Immature natural killer cell (primary cell): Measurements from ENCODE around the gene ORMDL2. TPM values are rescaled to one million over a fixed set of nuclear protein-coding genes. Genes with fewer than 3 reads are reported as not detected.

Source experiments
- DNase-seq, 3 donors: peaks; one replicate each; pipeline ENCODE4 v3.0.0; 2022; ENCODE audit warnings: mixed read lengths in 1 of 3
- H3K27ac Mint-ChIP-seq, 6 donors: one replicate each; pipeline ENCODE4 v1.8.0; 2020; ENCODE audit warnings: mixed read lengths in 6 of 6, mild to moderate bottlenecking in 5 of 6, inconsistent platforms in 4 of 6, moderate library complexity in 3 of 6
- H3K27me3 Mint-ChIP-seq, 3 donors: one replicate each; pipeline ENCODE4 v1.8.0; 2020 to 2021; ENCODE audit warnings: low read depth in 3 of 3, mild to moderate bottlenecking in 3 of 3, mixed read lengths in 3 of 3, moderate library complexity in 3 of 3, inconsistent platforms in 1 of 3
- H3K36me3 Mint-ChIP-seq, 3 donors: one replicate each; pipeline ENCODE4 v1.8.0; 2020; ENCODE audit warnings: mixed read lengths in 3 of 3, inconsistent platforms in 2 of 3, mild to moderate bottlenecking in 2 of 3
- H3K4me1 Mint-ChIP-seq, 2 donors: one replicate each; pipeline ENCODE4 v1.8.0; 2020; ENCODE audit warnings: inconsistent platforms in 2 of 2, mild to moderate bottlenecking in 2 of 2, mixed read lengths in 2 of 2, moderate library complexity in 1 of 2
- H3K4me3 Mint-ChIP-seq, 5 donors: one replicate each; pipeline ENCODE4 v1.8.0; 2020; ENCODE audit warnings: mild to moderate bottlenecking in 5 of 5, mixed read lengths in 5 of 5, inconsistent platforms in 3 of 5, moderate library complexity in 3 of 5
- H3K9me3 Mint-ChIP-seq, 6 donors: one replicate each; pipeline ENCODE4 v1.8.0; 2020; ENCODE audit warnings: mild to moderate bottlenecking in 6 of 6, mixed read lengths in 6 of 6, inconsistent platforms in 4 of 6, moderate library complexity in 3 of 6
- polyA plus RNA-seq, 3 donors: library from polyadenylated mRNA; unstranded; fragments of 300-500 nt; fragmentation: Illumina TruSeq; gene quantifications; one replicate each; pipeline ENCODE4 v1.2.3, GENCODE V29; 2021

The ORMDL2 gene, protein sequence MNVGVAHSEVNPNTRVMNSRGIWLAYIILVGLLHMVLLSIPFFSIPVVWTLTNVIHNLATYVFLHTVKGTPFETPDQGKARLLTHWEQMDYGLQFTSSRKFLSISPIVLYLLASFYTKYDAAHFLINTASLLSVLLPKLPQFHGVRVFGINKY
- polyA plus RNA-seq: 100 to 1,000 TPM; 104 to 163 (median 147) TPM

DNA sequence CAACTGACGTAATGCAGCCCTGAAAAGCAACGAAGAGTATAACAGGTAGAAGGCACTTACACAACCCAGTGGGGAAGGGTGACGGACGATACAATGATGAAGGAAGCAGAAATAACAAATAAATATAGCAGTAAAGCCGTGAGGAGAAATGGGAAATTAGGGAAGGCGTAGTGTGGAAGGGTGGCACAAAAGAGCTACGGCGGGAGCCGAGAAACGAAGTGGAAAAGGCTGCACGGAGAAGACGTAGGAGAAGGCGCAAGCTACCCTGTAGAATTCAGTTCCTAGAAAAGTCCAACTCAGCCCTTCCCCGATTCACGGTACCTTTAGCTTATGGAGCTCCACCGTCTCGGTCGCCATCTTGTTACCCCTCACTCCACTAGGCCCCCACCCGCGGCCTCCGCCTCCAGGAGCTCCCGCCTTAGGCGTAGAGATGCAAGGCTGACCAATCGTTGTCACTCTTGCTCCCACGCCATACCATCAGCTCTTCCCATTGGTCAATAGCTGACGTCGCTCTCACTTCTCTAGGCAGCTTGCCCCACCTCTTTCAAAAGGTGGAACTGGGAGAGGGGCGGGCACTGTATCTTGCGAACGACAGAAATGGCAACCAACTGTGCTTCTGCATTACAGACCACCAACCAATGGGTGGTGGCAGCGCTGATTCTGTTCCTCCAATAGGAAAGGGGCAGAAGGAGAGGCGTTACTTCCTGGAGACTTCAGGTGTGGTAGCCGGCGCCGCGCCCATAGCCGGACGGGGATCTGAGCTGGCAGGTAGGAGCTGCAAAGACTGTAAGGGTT lies at the start of gene ORMDL2, which contains the start of gene SARNP:
TSS of gene ORMDL2 (plus strand) at position 697 of the 795 bp plus-strand sequence. CDS start 959 bp downstream, outside the sequence.
TSS of gene SARNP (minus strand) at position 380 of the 795 bp plus-strand sequence. CDS start at position 357, 23 bp downstream.
- Mint-ChIP-seq H3K36me3 (peaks cover 7 to 13% (median 8%) of the 10 kb centered on the region in 3 donors), H3K4me3 (no peak within 1 kb of the TSS), H3K27ac (no peak within 1 kb of the TSS), H3K4me1 (peaks cover 21 to 22% of the 10 kb centered on the region in 2 donors), H3K9me3 (no peaks in the 10 kb centered on the region), H3K27me3 (no peaks in the 10 kb centered on the region)
- peak; percentile 97 to 98 (median 98) for DNase-seq

DNA sequence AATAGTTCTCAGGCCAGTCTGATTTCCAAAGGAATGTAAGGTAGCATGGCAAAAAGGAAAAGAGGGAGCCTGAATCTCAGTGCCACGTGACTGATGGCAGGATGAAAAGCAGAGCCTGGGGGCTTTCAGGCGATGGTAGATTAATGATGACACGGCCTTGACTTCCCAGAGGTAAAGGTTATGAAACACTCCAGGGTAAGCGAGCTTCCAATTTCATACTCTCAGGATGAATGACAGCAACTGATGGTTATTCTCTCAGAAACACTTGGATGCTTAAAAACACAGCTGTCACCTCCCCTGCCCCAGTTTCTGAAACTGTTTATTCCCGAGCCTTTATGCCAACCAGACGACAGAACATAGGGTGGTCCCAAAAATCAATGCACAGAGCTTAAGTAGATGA lies 46.1 kb upstream of the ORMDL2 start:
- Mint-ChIP-seq H3K27me3 (peaks cover 0 to 1% (median 0%) of the 10 kb centered on the region in 3 donors), H3K4me3 (no peak overlapping the region), H3K4me1 (peaks cover 16 to 26% of the 10 kb centered on the region in 2 donors), H3K36me3 (peaks cover 4 to 21% (median 21%) of the 10 kb centered on the region in 3 donors), H3K27ac (peak overlapping the region; percentile 7 to 82 (median 54)), H3K9me3 (no peaks in the 10 kb centered on the region)
- DNase-seq: no peak

DNA sequence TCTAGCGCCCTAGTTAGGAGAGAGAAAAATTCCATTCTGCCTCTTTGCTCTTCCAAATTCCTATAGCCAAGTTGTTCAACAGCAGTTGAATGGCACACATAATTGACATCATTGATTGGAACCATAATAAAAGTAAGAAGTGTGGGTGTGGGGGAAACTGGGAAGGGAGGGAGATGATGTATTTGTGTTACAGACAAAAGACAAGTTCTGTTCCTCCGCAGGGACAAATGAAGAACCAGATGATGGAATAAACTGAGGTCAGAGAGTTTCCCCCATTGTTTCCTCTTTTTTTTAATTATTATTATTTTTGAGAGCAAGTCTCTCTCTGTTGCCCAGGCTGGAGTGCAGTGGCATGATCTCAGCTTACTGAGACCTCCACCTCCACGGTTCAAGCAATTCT lies 40.0 kb upstream of the ORMDL2 start:
- Mint-ChIP-seq H3K4me1 (peaks cover 6 to 20% of the 10 kb centered on the region in 2 donors), H3K4me3 (no peak overlapping the region), H3K27ac (peak overlapping the region in 3 of 6 donors; percentile 11 to 34 (median 12)), H3K27me3 (peaks cover 2 to 5% (median 2%) of the 10 kb centered on the region in 3 donors), H3K9me3 (no peaks in the 10 kb centered on the region), H3K36me3 (peaks cover 4 to 24% (median 8%) of the 10 kb centered on the region in 3 donors)
- no peak for DNase-seq

DNA sequence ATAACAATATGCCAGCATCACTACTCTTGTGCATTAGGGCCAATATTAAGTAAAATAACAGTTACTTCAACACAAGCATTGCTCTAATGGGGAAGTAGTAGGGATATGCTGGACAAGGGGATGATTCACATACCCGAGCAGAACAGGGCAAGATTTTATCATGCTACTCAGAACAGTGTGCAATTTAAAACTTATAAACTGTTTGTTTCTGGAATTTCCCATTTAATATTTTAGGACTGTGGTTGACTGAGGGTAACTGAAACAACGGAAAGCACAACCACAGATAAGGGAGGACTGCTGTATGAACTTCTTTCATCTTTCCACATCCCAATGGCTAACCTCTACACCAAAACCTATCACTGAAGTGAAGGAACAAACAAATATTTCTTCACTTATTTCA lies 37.2 kb upstream of the ORMDL2 start:
- Mint-ChIP-seq H3K4me3 (no peak overlapping the region), H3K9me3 (no peaks in the 10 kb centered on the region), H3K27me3 (peaks cover 2 to 3% (median 2%) of the 10 kb centered on the region in 3 donors), H3K4me1 (peaks cover 1 to 20% of the 10 kb centered on the region in 2 donors), H3K36me3 (peaks cover 4 to 32% (median 8%) of the 10 kb centered on the region in 3 donors), H3K27ac (peak overlapping the region in 1 of 6 donors; percentile 34)
- DNase-seq: no peak

DNA sequence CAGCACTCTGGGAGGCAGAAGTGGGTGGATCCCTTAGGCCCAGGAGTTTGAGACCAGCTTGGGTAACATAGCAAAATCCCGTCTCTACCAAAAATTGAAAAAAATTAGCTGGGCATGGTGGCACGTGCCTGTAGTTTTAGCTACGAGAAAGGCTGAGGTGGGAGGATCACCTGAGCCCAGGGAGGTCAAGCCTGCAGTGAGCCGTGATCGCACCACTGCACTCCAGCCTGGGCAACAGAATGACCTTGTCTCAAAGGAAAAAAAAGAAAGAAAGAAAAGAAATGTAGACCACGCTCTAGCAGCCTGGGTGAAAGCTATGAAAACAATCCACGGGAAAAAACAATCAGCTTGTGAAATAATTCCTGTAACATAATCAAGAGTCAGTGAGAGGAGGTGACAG lies 29.3 kb upstream of the ORMDL2 start:
- DNase-seq: no peak
- H3K9me3 Mint-ChIP-seq: no peaks in the 10 kb centered on the region

DNA sequence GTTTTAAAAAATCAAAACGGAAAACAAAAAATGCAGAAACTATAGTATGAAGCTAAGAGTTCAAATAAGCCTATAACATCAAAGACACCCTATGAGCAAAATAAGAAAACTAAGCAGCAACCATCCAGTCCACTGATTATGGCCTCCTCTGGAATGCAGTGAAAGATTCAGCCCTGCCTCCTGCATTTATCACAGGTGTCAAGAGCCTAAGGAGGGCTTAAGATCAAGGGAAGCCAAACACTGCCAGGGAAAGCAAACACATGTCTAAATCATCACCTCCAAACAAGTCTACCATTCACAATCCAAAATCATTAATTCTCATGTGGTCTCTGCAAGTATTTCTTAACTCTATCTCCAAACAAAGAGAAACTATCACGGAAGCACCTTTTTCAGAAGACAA lies 28.7 kb upstream of the ORMDL2 start:
- peaks cover 22 to 47% (median 35%) of the 10 kb centered on the region in 3 donors for H3K36me3 Mint-ChIP-seq
- H3K4me1 Mint-ChIP-seq: peaks cover 0 to 1% of the 10 kb centered on the region in 2 donors
- H3K4me3 Mint-ChIP-seq: no peak overlapping the region
- H3K9me3 Mint-ChIP-seq: no peaks in the 10 kb centered on the region
- DNase-seq: no peak
- peaks cover 0 to 3% (median 0%) of the 10 kb centered on the region in 3 donors for H3K27me3 Mint-ChIP-seq
- peak overlapping the region in 2 of 6 donors; percentile 67 to 70 for H3K27ac Mint-ChIP-seq

More for the DNA sequence above, 29.3 kb upstream of the ORMDL2 start:
- Mint-ChIP-seq H3K27me3 (peaks cover 0 to 3% (median 0%) of the 10 kb centered on the region in 3 donors), H3K4me1 (peaks cover 0 to 1% of the 10 kb centered on the region in 2 donors), H3K36me3 (peaks cover 22 to 49% (median 31%) of the 10 kb centered on the region in 3 donors), H3K4me3 (no peak overlapping the region), H3K27ac (peak overlapping the region in 1 of 6 donors; percentile 40)

DNA sequence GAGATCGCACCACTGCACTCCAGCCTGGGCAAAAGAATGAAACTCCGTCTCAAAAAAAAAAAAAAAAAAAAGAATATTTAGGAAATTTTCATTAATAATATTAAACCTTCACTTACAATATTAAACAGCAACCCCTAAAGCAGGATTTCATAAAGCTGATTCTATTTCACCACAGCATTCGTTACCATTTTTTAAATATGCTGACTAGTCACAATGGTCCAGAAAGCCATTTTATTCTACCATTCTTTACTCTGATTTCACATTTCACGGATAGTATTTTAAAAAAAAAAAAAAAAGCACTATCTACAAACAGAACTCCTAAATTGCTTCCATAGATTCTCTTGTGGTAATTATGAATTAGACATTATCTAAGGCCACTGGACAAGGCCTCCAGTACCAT lies 27.9 kb upstream of the ORMDL2 start:
- Mint-ChIP-seq H3K4me1 (peaks cover 0 to 1% of the 10 kb centered on the region in 2 donors), H3K36me3 (peaks cover 22 to 50% (median 38%) of the 10 kb centered on the region in 3 donors), H3K4me3 (no peak overlapping the region), H3K9me3 (no peaks in the 10 kb centered on the region), H3K27ac (no peak overlapping the region), H3K27me3 (peaks cover 0 to 3% (median 0%) of the 10 kb centered on the region in 3 donors)
- DNase-seq: no peak

DNA sequence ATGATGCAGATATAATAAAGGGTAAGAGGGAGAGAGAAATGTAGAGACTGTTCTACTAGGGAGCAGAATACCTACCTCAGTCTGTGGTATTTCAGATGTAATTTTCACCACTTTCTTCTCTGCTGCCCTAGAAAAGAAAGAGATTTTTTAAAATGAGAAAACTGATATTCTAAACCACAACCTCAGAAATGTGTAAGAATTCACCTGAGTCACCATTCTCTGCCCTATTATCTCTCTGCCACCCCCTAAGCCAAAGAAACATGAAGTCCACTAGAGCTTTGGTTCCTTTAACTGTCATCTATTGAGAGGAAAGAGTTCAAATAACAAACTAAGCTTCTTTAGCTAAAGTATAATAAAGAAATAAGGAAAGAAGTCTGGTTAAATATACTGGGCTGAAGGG lies 21.9 kb upstream of the ORMDL2 start:
- Mint-ChIP-seq H3K27ac (no peak overlapping the region), H3K27me3 (no peaks in the 10 kb centered on the region), H3K4me3 (no peak overlapping the region), H3K9me3 (no peaks in the 10 kb centered on the region), H3K36me3 (peaks cover 0 to 40% (median 18%) of the 10 kb centered on the region in 3 donors), H3K4me1 (no peaks in the 10 kb centered on the region)
- no peak for DNase-seq

DNA sequence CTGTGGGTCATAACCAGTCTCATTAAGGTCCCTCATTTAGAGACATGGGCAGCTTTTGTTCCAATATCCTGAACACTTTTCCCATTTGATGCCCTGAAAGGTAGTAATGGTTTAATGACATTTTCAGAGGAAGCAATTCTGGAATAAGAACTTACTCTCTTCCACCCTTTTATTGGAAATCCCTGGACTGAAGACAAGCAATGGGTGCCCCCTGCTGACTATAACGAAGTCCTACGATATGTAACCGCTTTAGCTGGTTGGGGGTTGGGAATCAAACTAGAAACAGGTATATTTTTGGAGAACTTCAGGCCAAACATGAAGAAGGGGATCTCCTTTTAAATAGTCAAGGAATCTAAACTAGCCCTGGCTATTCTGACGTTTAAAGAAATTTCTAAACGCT lies 20.8 kb upstream of the ORMDL2 start:
- Mint-ChIP-seq H3K9me3 (no peaks in the 10 kb centered on the region), H3K4me1 (no peaks in the 10 kb centered on the region), H3K4me3 (no peak overlapping the region), H3K27me3 (no peaks in the 10 kb centered on the region), H3K36me3 (peaks cover 0 to 41% (median 14%) of the 10 kb centered on the region in 3 donors), H3K27ac (no peak overlapping the region)
- peak in 1 of 3 donors; percentile 14 for DNase-seq

DNA sequence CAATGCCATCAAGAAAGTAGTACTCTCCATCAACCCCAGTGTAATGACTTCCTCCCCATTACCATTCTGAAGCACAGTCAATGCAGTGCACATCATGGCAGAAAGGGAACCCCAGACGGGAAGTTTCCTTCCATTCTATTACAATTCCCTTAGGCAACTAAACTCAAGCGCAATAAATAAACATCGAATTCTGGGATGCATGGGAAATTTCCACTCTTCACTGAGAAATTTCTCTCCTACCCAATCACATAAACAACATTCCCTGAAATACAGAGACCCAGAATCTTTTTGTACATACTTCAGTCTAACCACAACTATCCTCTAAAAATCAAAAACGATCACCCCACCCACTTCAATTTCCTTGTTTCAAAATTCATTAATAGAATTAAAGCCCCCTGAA lies 20.3 kb upstream of the ORMDL2 start:
- no peak overlapping the region for H3K27ac Mint-ChIP-seq
- H3K9me3 Mint-ChIP-seq: no peaks in the 10 kb centered on the region

DNA sequence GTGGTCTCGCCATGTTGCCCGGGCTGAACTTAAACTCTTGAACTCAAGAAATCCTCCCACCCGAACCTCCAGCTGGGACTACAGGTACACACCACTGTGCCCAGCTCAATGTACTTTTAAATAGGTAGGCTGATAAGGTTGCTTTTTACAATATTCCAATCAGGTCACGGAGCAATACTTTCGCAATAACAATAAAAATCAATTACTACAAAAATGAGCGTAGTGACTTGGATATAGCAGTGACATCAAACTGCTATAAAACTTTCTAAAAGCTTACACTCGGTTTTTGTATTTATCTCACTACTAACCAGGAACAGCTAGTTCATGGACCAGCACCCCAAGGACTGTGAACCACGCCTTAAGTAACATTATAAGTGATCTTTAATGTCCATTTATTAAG lies 10.9 kb upstream of the ORMDL2 start:
- DNase-seq: no peak
- H3K27me3 Mint-ChIP-seq: no peaks in the 10 kb centered on the region
- H3K27ac Mint-ChIP-seq: peak overlapping the region in 1 of 6 donors; percentile 53
- peaks cover 15 to 42% of the 10 kb centered on the region in 2 donors for H3K4me1 Mint-ChIP-seq
- H3K9me3 Mint-ChIP-seq: no peaks in the 10 kb centered on the region
- H3K4me3 Mint-ChIP-seq: no peak overlapping the region
- H3K36me3 Mint-ChIP-seq: peaks cover 3 to 8% (median 4%) of the 10 kb centered on the region in 3 donors

More for the DNA sequence above, 20.3 kb upstream of the ORMDL2 start:
- Mint-ChIP-seq H3K27me3 (no peaks in the 10 kb centered on the region), H3K4me3 (no peak overlapping the region), H3K4me1 (no peaks in the 10 kb centered on the region), H3K36me3 (peaks cover 0 to 41% (median 12%) of the 10 kb centered on the region in 3 donors)
- no peak for DNase-seq

DNA sequence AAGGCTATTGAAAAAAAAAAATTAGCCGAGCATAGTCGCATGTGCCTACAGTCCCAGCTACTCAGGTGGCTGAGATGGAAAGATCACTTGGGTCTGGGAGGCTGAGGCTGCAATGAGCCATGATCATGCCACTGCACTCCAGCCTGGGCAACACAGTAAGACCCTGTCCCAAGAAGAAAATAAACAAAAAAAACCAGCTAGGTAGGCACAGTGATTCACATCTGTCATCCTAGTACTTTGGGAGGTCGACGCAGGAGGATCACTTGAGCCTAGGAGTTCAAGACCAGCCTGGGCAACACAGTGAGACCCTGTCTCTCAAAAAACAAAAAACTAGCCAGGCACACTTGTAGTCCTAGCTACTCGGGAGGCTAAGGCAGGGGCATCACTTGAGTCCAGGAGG lies 8.6 kb upstream of the ORMDL2 start:
- DNase-seq: no peak
- Mint-ChIP-seq H3K27ac (no peak overlapping the region), H3K4me3 (no peak overlapping the region), H3K36me3 (peaks cover 0 to 3% (median 3%) of the 10 kb centered on the region in 3 donors), H3K4me1 (peaks cover 27 to 49% of the 10 kb centered on the region in 2 donors), H3K27me3 (no peaks in the 10 kb centered on the region), H3K9me3 (no peaks in the 10 kb centered on the region)

DNA sequence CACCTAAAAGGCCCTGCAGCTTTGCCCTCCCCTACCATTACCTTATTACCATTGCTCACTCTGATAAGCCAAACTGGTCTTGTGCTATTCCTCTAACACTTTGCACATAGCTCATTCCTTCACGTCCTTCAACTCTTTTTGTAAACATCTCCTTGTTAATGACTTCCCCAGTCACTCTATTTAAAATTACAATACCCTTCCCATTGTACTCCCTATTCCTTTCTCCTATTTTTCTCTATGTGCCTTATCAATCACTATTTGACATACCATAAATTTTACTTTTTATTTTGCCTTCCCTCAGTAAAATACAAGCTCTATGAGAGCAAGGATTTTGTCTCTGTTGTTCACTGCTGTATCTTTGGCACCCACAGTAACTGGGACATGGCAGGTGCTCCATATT lies 5.8 kb upstream of the ORMDL2 start:
- Mint-ChIP-seq H3K36me3 (peaks cover 0 to 5% (median 3%) of the 10 kb centered on the region in 3 donors), H3K4me1 (peaks cover 32 to 46% of the 10 kb centered on the region in 2 donors), H3K4me3 (peak overlapping the region in 1 of 5 donors; percentile 10), H3K27ac (peak overlapping the region in 3 of 6 donors; percentile 10 to 54 (median 29)), H3K27me3 (no peaks in the 10 kb centered on the region), H3K9me3 (no peaks in the 10 kb centered on the region)
- no peak for DNase-seq

DNA sequence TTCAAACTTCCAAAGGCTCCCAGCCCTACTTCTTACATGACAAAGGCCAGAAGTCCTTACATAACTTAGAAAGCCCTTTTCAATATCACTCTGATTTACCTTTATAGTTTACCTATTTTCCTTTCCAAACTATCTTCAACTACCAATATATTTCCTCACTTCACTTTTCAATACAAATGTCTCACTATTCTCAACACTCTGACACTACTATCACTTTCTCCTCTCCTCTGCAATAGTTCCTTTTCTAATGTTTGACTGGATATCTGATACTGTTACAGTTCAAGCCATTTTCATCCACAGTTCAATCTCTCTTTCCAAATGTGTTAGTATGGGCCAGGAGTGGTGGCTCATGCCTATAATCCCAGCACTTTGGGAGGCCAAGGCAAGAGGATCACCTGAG lies 3.6 kb upstream of the ORMDL2 start:
- Mint-ChIP-seq H3K4me3 (no peak overlapping the region), H3K27me3 (no peaks in the 10 kb centered on the region), H3K27ac (peak overlapping the region in 2 of 6 donors; percentile 9 to 12), H3K36me3 (peaks cover 0 to 5% (median 3%) of the 10 kb centered on the region in 3 donors), H3K9me3 (no peaks in the 10 kb centered on the region), H3K4me1 (peaks cover 32 to 41% of the 10 kb centered on the region in 2 donors)
- DNase-seq: no peak
